Keratinocyte (primary cell): Measurements from ENCODE around the gene RFX2. TPM values are rescaled to one million over a fixed set of nuclear protein-coding genes. Genes with fewer than 3 reads are reported as not detected.
A peak's percentile ranks its signal among the peaks of the same experiment; 100 is the strongest.

ENCODE experiments used
- DNase-seq: peaks from one replicate; pipeline ENCODE4 v3.0.0-alpha.2; 2011; ENCODE audit warnings: low read depth, missing footprints, low spot score
- FAIRE-seq: peaks from 2 replicates; lab custom pipeline; 2011; peaks lifted over from hg19 to GRCh38; lab: Jason Lieb, UNC
- H2AFZ ChIP-seq: 2 replicates; pipeline ENCODE4 v1.6.0; 2012; ENCODE audit warnings: low read length, control low read depth, inconsistent platforms; ENCODE audit not compliant: control insufficient read depth
- H3K27ac ChIP-seq: 2 replicates; pipeline ENCODE4 v1.5.1; 2011; ENCODE audit warnings: low read length; ENCODE audit not compliant: control insufficient read depth, insufficient read depth
- H3K27me3 ChIP-seq: 3 replicates; pipeline ENCODE4 v1.6.0; 2011; ENCODE audit warnings: low read length; ENCODE audit not compliant: control insufficient read depth, insufficient read depth; ENCODE audit errors: extremely low read depth
- H3K36me3 ChIP-seq, 2 experiments: 2 replicates in 1 of 2; 3 replicates in 1 of 2; pipeline ENCODE4 v1.5.1; 2011; ENCODE audit warnings: low read length in 2 of 2, mild to moderate bottlenecking in 1 of 2; ENCODE audit not compliant: control insufficient read depth in 2 of 2, insufficient read depth in 2 of 2; ENCODE audit errors: extremely low read depth in 1 of 2
- H3K4me1 ChIP-seq: 3 replicates; pipeline ENCODE4 v1.5.1; 2011; ENCODE audit warnings: low read length; ENCODE audit not compliant: control insufficient read depth, insufficient read depth; ENCODE audit errors: extremely low read depth
- H3K4me2 ChIP-seq: 3 replicates; pipeline ENCODE4 v1.6.0; 2011; ENCODE audit warnings: low read depth, low read length; ENCODE audit not compliant: control insufficient read depth, insufficient read depth; ENCODE audit errors: extremely low read depth
- H3K4me3 ChIP-seq, 3 experiments: fragments of 200-600 bp in 1 of 3; sonication (generic) in 1 of 3; 2 replicates in 2 of 3; 3 replicates in 1 of 3; pipeline ENCODE4 v1.5.1; 2011 to 2016; ENCODE audit warnings: low read length in 3 of 3, mild to moderate bottlenecking in 3 of 3, control low read depth in 2 of 3, inconsistent platforms in 1 of 3, low read depth in 1 of 3, mixed read lengths in 1 of 3, mixed run types in 1 of 3, moderate library complexity in 1 of 3; ENCODE audit not compliant: control insufficient read depth in 2 of 3, insufficient read depth in 2 of 3; ENCODE audit errors: extremely low read depth in 1 of 3
- H3K79me2 ChIP-seq: 2 replicates; pipeline ENCODE4 v1.6.0; 2012; ENCODE audit warnings: low read length; ENCODE audit not compliant: control insufficient read depth, insufficient read depth
- H3K9ac ChIP-seq: 3 replicates; pipeline ENCODE4 v1.6.0; 2011; ENCODE audit warnings: low read length; ENCODE audit not compliant: control insufficient read depth, insufficient read depth; ENCODE audit errors: extremely low read depth
- H3K9me1 ChIP-seq: 3 replicates; pipeline ENCODE4 v1.6.0; 2011; ENCODE audit warnings: low read length; ENCODE audit not compliant: control insufficient read depth, insufficient read depth; ENCODE audit errors: extremely low read depth
- H3K9me3 ChIP-seq: 2 replicates; pipeline ENCODE4 v1.5.1; 2012; ENCODE audit warnings: low read depth, low read length; ENCODE audit not compliant: control insufficient read depth
- H4K20me1 ChIP-seq: 3 replicates; pipeline ENCODE4 v1.6.0; 2011; ENCODE audit warnings: low read length; ENCODE audit not compliant: control insufficient read depth, insufficient read depth; ENCODE audit errors: extremely low read depth
- EZH2 ChIP-seq: IDR thresholded peaks from one replicate; pipeline ENCODE4 v1.6.1; 2012; ENCODE audit warnings: inconsistent platforms, mild to moderate bottlenecking, low read length, moderate library complexity
- dilution Hi-C: fragments of 300-500 bp; cut with MboI; formaldehyde crosslinking; loops from one replicate; pipeline ENCODE4 v1.7.0; 2020; ENCODE audit warnings: low sequenced_read_pairs; ENCODE audit not compliant: extremely low pct_ligation_motif_present
- polyA plus RNA-seq, 5 experiments: library from polyadenylated mRNA; depleted of rRNA in 3 of 5; stranded (reverse) in 3 of 5; stranded (forward) in 1 of 5; unstranded in 1 of 5; fragments of >200 nt; gene quantifications; 1 replicate in 1 of 5; 2 replicates in 3 of 5; 3 replicates in 1 of 5; pipeline versions ENCODE4 v1.2.1 to v1.2.3, GENCODE V29; 2011 to 2012; ENCODE audit warnings: missing spikeins in 2 of 5, low read depth in 1 of 5, low replicate concordance in 1 of 5
- TF ChIP-seq, protein P1 (sequence below), 3 experiments: IDR thresholded peaks in 1 of 3; conservative IDR thresholded peaks in 1 of 3; optimal IDR thresholded peaks in 1 of 3; 2 replicates in 2 of 3; 3 replicates in 1 of 3; pipeline versions ENCODE3 to v1.5.1; 2011; ENCODE audit warnings: low read length in 3 of 3, mild to moderate bottlenecking in 3 of 3, moderate library complexity in 2 of 3, control low read depth in 1 of 3, inconsistent platforms in 1 of 3; ENCODE audit not compliant: insufficient read depth in 2 of 3; ENCODE audit errors: extremely low read depth in 1 of 3

The RFX2 gene
- polyA plus RNA-seq, 1 donor (not counting 4 experiments of a cell fraction or from before 2014, with no cell fraction given), result 5.8 TPM

DNA sequence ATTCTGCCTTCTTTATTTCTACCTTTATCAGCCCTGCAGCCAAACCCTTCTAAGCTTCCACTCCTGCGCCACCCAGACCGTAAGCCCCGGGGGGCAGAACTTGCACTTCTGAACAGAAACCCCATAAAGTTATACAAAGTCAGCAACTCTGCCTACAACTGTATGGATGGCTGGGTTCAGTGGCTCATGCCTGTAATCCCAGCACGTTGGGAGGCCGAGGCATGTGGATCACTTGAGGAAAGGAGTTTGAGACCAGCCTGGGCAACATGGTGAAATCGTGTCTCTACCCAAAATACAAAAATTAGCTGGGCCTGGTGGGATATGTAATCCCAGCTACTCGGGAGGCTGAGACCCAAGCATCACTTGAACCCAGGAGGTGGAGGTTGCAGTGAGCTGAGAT, 142.7 kb downstream of the RFX2 start:
- peak overlapping the region; percentile 68 for H3K27ac ChIP-seq
- H3K4me1 ChIP-seq, result peaks cover 36% of the 10 kb centered on the region
- H3K79me2 ChIP-seq, result peaks cover 93% of the 10 kb centered on the region
- H3K4me3 ChIP-seq, result peak overlapping the region in 2 of 3 experiments; percentile 4 to 22
- no peak for TF ChIP-seq EZH2
- TF ChIP-seq, protein P1, sequence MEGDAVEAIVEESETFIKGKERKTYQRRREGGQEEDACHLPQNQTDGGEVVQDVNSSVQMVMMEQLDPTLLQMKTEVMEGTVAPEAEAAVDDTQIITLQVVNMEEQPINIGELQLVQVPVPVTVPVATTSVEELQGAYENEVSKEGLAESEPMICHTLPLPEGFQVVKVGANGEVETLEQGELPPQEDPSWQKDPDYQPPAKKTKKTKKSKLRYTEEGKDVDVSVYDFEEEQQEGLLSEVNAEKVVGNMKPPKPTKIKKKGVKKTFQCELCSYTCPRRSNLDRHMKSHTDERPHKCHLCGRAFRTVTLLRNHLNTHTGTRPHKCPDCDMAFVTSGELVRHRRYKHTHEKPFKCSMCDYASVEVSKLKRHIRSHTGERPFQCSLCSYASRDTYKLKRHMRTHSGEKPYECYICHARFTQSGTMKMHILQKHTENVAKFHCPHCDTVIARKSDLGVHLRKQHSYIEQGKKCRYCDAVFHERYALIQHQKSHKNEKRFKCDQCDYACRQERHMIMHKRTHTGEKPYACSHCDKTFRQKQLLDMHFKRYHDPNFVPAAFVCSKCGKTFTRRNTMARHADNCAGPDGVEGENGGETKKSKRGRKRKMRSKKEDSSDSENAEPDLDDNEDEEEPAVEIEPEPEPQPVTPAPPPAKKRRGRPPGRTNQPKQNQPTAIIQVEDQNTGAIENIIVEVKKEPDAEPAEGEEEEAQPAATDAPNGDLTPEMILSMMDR (optimal IDR thresholded peaks at IDR 0.05 in 1 of 3, IDR thresholded peaks at IDR 0.05 in 1 of 3, conservative IDR thresholded peaks at IDR 0.05 in 1 of 3; ENCODE audit: extremely low read depth in 1 of 3, insufficient read depth in 2 of 3, low read length in 3 of 3), result no peak
- no peak for DNase-seq
- no peak overlapping the region for H2AFZ ChIP-seq
- peak overlapping the region; percentile 66 for H3K9ac ChIP-seq
- no peak for FAIRE-seq
- H4K20me1 ChIP-seq, result peaks cover 54% of the 10 kb centered on the region
- H3K4me2 ChIP-seq, result peak overlapping the region; percentile 75
- dilution Hi-C loops, result no loop called here
- H3K9me3 ChIP-seq, result no peaks in the 10 kb centered on the region
- no peaks in the 10 kb centered on the region for H3K27me3 ChIP-seq
- peaks cover 8% of the 10 kb centered on the region for H3K9me1 ChIP-seq
- peaks cover 2 to 22% of the 10 kb centered on the region in 2 experiments for H3K36me3 ChIP-seq

DNA sequence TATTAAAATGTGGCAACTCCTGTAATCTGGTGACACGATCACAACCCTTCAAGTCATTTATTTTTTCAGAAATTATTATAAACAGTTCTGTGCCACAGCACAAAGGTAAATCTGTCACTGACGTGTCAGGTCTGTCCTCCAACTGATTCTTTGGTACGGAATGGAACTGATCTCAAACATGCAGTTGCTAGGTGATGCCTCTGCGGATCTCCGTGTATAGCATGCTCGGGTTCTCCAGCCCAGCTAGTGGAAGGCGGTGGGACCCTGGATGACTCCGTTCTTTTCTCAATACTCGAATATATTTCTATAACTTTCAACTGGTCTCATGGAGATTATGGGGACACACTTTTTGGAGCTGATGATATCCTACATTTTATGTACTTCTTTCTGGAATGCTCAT, 143.4 kb downstream of the RFX2 start:
- H3K4me2 ChIP-seq, result peak overlapping the region; percentile 75
- H3K36me3 ChIP-seq, result peaks cover 2 to 18% of the 10 kb centered on the region in 2 experiments
- H3K79me2 ChIP-seq, result peaks cover 93% of the 10 kb centered on the region
- H4K20me1 ChIP-seq, result peaks cover 53% of the 10 kb centered on the region
- no peak for FAIRE-seq
- no peak overlapping the region for H3K27ac ChIP-seq
- no peak overlapping the region for H2AFZ ChIP-seq
- H3K27me3 ChIP-seq, result no peaks in the 10 kb centered on the region
- H3K9me3 ChIP-seq, result no peaks in the 10 kb centered on the region
- peaks cover 36% of the 10 kb centered on the region for H3K4me1 ChIP-seq
- H3K9ac ChIP-seq, result no peak overlapping the region
- DNase-seq, result no peak
- no peak overlapping the region for H3K4me3 ChIP-seq
- dilution Hi-C loops, result no loop called here
- no peak for TF ChIP-seq EZH2
- TF ChIP-seq, protein P1 (optimal IDR thresholded peaks at IDR 0.05 in 1 of 3, IDR thresholded peaks at IDR 0.05 in 1 of 3, conservative IDR thresholded peaks at IDR 0.05 in 1 of 3; ENCODE audit: extremely low read depth in 1 of 3, insufficient read depth in 2 of 3, low read length in 3 of 3), result no peak
- H3K9me1 ChIP-seq, result peaks cover 7% of the 10 kb centered on the region
